ENCODE data around the gene CLDN6. TPM values are rescaled to one million over a fixed set of nuclear protein-coding genes. Genes with fewer than 3 reads are reported as not detected.

CLDN6 gene, protein sequence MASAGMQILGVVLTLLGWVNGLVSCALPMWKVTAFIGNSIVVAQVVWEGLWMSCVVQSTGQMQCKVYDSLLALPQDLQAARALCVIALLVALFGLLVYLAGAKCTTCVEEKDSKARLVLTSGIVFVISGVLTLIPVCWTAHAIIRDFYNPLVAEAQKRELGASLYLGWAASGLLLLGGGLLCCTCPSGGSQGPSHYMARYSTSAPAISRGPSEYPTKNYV
- 0.18 to 0.44 TPM (median 0.29 TPM) in 5 replicates for total RNA-seq (2022; extraction: Qiagen RNA extraction)

DNA sequence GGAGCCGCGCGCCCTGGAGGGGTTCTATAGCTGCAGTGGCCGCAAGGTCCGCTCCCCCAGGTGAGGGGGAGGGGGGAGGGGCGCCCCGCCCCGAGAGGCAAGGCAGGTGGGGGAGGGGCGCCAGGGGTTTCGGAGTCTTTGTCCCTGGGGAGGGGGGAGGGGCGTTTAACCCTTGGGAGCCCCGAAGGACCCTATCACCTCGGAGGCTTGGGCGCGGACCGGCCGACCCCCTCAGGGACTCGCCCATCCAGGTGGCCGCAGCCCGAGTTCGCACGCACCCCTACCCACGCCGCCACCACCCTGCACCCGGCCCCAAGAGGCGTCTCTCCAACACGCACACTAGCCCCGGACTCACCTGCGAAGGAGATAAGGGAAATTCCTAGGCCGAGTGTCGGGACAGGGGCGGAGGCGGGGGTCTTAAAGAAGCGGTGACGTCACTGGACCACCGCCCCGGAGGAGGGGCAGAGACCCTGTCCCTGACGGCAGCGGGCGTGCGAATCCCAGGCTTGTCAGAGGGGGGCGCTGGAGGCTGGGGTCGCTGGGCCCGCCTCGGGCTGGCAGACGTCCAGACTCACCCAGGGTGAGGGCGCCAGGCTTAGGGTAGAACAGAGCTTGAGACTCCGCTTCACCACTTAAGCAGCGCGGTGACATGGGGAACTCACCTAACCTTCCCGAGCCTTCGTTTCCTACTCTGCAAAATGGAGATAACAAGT lies at the start of gene CLDN6:
CLDN6 (minus strand) TSS at position 390 of the 713 bp plus-strand sequence. CDS start 2,162 bp downstream, outside the sequence.

DNA sequence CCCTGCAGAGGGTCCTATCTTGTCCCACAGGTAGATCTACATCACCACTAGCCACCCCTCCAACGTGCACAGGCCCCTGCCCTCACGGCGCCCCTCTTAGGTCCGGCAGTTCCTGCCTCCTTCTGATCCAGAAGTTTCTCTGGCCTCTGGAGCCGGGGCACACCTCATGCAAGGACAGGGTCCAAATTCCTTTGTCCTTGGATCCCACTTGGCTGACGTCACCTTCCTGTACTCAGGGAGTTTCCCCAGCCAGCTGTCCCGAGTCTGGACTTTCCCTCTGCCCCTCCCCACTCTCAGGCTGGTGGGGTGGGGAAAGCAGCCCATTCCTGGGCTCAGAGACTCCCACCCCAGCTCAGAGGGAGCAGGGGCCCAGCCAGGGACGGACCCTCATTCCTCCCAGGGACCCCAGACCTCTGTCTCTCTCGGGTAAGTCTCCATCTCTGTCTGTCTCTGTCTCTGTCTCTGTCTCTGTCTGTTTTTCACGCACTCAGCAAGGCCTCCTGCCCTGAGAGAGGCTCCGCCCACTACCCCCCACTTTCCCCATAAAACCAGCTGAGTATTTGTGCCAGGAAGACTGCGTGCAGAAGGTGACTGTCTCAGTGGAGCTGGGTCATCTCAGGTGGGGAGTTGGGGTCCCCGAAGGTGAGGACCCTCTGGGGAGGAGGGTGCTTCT lies 47.2 kb upstream of the CLDN6 start, which contains the start of gene IL32:
IL32 (plus strand) TSS at position 572 of the 673 bp plus-strand sequence. CDS start 172 bp downstream, outside the sequence.

DNA sequence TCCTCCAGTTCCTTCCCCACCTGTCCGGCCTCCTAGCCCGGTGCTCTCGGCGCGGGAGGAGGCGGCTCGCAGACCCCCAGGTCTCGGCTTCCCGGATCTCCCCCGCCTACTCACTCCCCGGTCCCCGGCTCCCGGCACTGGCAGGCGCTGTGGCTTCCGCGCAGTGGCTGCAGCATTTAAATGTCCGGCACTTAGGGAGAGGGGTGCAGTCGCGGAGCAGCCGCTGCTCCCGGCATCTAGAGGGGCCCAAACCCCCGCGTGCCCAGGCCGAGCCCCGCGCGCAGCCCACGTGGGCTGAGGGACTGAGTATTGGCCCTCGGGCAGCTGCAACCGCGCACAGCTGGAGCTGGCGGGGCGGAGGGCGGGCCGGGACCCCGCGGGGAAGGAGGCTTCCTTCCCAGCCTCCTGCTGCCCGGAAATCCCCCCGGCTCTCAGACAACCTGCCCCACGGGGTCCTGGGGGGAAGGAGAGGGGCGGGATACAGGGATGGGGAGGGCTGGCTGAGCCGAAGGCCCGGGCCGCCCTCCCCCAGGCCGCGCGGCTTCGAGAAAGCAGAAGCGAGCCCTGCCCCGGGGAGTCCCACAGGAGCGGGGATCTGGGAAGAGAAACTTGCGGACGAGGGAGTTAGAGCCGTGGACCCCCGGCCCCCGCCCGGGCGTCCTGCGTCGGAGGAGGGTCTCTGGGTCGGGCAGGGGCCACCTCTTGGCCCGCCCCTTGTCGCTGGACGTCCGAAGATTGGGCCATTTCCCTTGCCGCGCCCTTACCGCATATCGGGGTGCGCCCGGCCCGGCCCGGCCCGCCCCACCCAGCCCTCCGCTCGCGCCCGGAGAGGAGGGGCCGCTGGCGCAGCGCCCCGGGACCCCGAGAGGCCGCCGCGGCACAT lies 28.0 kb upstream of the CLDN6 start, which contains the start of gene MMP25:
MMP25 (plus strand) TSS at position 804 of the 883 bp plus-strand sequence. CDS start 357 bp downstream, outside the sequence.

DNA sequence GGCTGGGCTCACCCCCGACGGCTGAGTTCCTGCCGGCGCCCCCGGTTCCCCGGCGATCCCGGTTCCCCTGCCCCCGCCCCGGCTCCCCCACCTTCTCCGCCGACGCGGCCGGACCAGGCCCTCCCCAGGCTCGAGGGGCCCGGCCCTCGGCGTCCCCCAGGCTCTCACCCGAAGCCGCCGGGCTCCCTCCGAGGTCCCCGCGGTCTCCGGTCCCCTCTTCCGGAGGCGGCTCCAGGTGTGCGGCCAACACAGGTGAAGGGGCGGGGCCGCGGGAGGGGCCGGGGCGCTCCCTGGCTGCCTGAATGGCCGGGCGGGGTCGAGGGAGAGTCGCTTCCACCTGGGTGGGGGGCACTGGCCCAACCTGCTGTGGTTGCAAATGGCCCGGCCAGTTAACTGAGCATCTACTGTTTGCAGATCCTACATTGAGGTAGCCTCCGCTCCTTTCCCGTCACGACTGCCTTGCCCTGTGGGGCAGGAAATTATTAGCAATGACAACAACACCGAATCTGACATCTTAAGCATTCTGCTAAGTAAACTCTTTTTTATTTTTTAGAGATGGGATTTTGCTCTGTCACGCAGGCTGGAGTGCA lies 18.8 kb upstream of the CLDN6 start, which contains the start of gene BICDL2:
BICDL2 (minus strand) TSS at position 219 of the 590 bp plus-strand sequence. CDS start 1,448 bp downstream, outside the sequence.

DNA sequence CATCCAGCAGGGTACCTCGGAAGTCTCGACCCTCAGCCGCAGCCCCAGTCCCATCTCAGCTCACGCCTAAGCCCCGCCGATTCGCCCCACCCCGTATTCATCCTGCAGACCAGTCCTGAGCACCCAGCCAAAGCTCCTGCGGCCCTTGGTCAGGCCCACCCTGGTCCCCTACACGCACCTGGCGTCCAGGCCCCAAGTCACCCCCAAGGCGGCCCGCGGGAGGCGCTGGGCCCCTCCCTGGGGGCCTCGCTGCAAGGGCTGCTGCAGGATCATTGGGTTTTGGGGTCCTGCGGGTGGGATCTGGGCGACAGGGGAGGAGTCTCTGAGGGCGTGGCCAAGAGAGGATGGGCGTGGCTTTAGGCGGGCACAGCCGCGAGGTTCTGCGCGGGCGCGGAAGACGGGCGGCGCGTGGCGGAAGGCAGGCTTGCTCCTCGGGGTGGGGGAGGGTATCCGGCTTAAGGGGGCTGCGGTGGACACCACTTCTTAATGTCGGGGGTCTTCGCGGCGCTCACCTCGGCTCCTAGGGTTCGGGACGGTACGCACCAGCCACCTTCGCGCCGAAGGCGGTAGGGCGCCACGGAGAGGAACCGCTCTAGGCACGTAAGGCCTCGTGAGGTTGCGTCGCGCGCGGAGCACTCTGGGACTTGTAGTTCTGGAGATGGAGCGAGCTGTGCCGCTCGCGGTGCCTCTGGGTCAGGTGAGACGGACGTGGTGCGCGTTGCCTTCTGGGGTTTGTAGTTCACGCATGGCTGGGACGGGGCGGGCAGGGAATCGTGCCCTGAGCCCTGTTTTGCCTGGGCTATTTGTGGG lies 5.9 kb upstream of the CLDN6 start, which contains the start of the genes HCFC1R1 and THOC6:
HCFC1R1 (minus strand) TSS at position 274 of the 810 bp plus-strand sequence; CDS start at position 273, 1 bp downstream.
THOC6 (plus strand) TSS at position 367 of the 810 bp plus-strand sequence; CDS start at position 659, 292 bp downstream.

DNA sequence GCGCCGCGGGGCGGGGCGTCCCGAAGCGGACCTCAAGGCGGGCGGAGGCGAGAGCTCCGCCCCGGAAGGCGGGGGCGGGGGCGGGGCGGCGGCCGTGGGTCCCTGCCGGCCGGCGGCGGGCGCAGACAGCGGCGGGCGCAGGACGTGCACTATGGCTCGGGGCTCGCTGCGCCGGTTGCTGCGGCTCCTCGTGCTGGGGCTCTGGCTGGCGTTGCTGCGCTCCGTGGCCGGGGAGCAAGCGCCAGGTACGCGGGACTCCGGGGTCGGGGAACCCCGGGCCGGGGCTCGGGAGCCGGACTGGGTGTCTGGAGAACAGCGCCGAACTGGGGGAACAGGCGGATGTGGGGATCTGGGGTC lies 2.2 kb upstream of the CLDN6 start, which contains the start of gene TNFRSF12A:
TNFRSF12A (plus strand) TSS at position 122 of the 357 bp plus-strand sequence; CDS start at position 152, 30 bp downstream.

DNA sequence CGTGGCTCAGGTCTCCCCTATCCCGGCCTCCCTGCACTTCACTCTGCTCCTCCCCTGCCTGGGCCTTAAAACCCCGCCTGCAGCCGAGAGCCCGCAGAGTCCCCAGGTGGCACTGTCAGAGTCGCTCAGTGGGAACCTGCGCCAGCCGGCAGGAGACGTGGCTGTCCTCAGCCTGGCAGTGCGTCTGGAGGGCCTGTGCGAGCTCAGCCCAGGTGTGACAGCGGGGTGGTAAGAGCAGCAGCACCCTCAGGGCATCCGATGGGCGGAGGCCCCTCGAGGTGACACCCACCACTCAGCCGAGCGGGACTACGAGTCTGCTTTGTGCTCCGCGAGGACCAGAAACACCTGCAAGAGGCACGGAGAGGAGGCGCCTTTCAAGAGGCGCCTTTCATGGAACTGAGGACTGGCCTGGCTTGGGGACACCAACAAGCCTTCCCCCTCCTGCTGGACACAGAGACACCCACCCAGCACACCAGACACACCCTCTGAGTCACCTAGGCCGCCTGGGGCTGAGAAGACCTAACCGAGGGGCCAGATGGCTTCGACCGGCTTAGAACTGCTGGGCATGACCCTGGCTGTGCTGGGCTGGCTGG lies 5.1 kb downstream of the CLDN6 start, which contains the start of gene CLDN9:
CLDN9 (plus strand) TSS at position 96 of the 593 bp plus-strand sequence; CDS start at position 536, 440 bp downstream.

DNA sequence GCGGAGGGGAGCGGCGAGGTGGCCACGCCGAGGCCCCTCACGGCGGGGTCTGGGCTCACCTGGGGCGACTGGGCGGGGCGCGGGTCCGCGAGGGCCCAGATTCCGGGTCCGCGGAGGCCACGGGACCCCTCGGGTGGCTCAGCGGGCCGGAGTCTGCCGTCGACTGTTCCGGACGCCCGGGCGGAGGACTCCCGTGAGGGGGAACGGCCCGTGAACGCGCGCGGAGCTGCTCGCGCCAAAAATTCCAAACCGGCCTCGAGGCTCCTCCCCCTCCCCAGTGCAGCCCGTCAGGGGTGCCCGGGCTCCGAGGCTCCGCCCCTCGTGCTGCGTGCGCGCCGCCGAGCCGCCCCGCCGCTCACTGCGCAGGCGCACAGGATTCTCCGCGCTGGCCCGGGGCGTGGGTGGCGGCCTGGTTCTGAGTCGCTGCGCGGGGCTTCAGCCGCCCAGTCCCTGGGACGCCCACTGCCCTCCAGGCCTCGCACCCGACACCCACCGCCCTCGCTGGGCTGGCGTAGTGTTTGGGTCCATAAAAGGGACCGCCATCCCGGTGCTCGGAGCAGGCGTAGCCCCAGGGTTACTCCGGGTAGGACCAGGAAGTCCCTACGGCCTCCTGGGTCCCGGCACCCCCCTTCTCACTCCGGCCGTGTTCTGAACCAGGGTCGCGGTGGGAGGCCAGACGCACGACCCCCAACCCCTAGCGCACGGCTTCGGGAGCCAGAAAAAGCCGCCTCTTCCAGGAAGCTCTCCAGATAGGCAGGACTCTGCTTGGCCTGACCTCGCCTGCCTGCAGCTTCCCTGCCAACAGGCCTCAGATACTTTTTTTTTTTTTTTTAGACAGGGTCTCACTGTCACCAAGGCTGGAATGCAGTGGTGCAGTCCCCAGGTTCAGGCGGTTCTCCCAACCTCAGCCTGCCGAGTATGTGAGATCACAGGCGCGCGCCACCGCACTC lies 37.5 kb downstream of the CLDN6 start, which contains the start of gene PKMYT1:
PKMYT1 (minus strand) TSS at position 220 of the 950 bp plus-strand sequence. CDS start 789 bp downstream, outside the sequence.

DNA sequence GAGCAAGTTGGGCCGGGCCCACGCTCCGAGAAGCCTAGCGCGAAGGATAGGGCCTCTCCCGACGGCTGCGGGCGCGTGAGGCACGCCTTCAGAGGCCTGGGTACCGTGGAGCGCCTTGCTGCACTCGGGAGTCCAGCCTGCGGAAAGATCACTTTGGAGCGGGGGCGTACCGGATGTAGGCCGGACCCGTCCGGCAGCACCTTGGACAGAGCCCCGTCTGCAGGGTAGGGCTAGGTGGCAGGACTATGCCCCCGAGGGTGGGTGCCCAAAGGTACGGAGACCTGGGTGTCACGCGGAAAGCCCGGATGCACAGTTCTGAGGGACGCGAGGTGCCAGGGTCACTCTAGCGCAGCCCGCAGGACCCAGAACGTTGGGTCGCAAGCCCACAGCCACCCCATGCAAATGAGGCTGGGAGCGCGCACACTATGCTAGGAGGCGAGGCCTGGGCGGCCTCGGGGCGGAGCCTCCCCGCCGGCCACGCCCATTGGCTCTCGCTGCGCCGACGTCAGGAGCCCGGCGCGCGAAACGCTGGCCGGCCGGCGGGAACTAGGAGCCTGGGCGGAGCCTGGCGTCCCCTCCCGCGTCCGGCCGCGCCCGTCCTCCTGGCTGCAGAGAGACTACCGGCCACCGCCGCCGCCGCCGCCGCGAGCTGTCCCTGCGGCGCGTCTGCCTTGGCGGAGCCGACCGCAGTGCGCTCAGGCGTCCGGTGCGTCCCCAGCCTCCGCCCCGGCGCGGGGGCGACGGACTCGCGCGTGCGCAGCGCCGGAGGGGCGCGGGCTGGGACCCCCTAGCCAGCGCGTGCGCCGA lies 49.0 kb downstream of the CLDN6 start, which contains the start of gene PAQR4:
PAQR4 (plus strand) TSS at position 611 of the 807 bp plus-strand sequence. CDS start 327 bp downstream, outside the sequence.

Other genes with a start within 250 kb of the CLDN6 start
- gene ELOB, start 240.9 kb downstream of the CLDN6 start, total RNA-seq (2022; extraction: Qiagen RNA extraction), result 453 to 554 TPM (median 517 TPM) in 5 replicates
- 0.05 to 0.06 TPM in 2 of 5 replicates, not detected in the others for gene PRSS33, start 230.6 kb downstream of the CLDN6 start, total RNA-seq (2022; extraction: Qiagen RNA extraction)
- gene PRSS41, start 219.7 kb downstream of the CLDN6 start, total RNA-seq (2022; extraction: Qiagen RNA extraction), result not detected in 5 replicates
- 0.11 to 0.28 TPM (median 0.14 TPM) in 5 replicates for gene PRSS21, start 200.9 kb downstream of the CLDN6 start, total RNA-seq (2022; extraction: Qiagen RNA extraction)
- gene ZG16B, start 187.9 kb downstream of the CLDN6 start, total RNA-seq (2022; extraction: Qiagen RNA extraction), result 0.37 to 0.96 TPM (median 0.92 TPM) in 5 replicates
- 0.50 to 0.98 TPM (median 0.78 TPM) in 5 replicates for gene PRSS22, start 160.0 kb downstream of the CLDN6 start, total RNA-seq (2022; extraction: Qiagen RNA extraction)
- 44.5 to 53.1 TPM (median 50.0 TPM) in 5 replicates for gene FLYWCH2, start 135.0 kb downstream of the CLDN6 start, total RNA-seq (2022; extraction: Qiagen RNA extraction)
- gene FLYWCH1, start 106.3 kb downstream of the CLDN6 start, total RNA-seq (2022; extraction: Qiagen RNA extraction), result 17.2 to 24.4 TPM (median 23.8 TPM) in 5 replicates
- 1.4 to 2.0 TPM (median 1.8 TPM) in 5 replicates for gene KREMEN2, start 53.9 kb downstream of the CLDN6 start, total RNA-seq (2022; extraction: Qiagen RNA extraction)
- 34.7 to 46.3 TPM (median 44.9 TPM) in 5 replicates for gene PAQR4, start 48.8 kb downstream of the CLDN6 start, total RNA-seq (2022; extraction: Qiagen RNA extraction)
- 67.8 to 94.9 TPM (median 91.6 TPM) in 5 replicates for gene PKMYT1, start 37.7 kb downstream of the CLDN6 start, total RNA-seq (2022; extraction: Qiagen RNA extraction)
- gene CLDN9, start 5.3 kb downstream of the CLDN6 start, total RNA-seq (2022; extraction: Qiagen RNA extraction), result 0.25 to 0.37 TPM (median 0.31 TPM) in 5 replicates
- 400 to 615 TPM (median 501 TPM) in 5 replicates for gene TNFRSF12A, start 2.2 kb upstream of the CLDN6 start, total RNA-seq (2022; extraction: Qiagen RNA extraction)
- gene HCFC1R1, start 5.8 kb upstream of the CLDN6 start, total RNA-seq (2022; extraction: Qiagen RNA extraction), result 208 to 263 TPM (median 244 TPM) in 5 replicates
- gene THOC6, start 5.9 kb upstream of the CLDN6 start, total RNA-seq (2022; extraction: Qiagen RNA extraction), result 25.1 to 35.5 TPM (median 32.7 TPM) in 5 replicates
- not detected in 5 replicates for gene BICDL2, start 18.8 kb upstream of the CLDN6 start, total RNA-seq (2022; extraction: Qiagen RNA extraction)
- 0.89 to 1.4 TPM (median 1.3 TPM) in 5 replicates for gene MMP25, start 28.4 kb upstream of the CLDN6 start, total RNA-seq (2022; extraction: Qiagen RNA extraction)
- gene IL32, start 47.5 kb upstream of the CLDN6 start, total RNA-seq (2022; extraction: Qiagen RNA extraction), result 23.0 to 37.5 TPM (median 30.1 TPM) in 5 replicates
- 0.03 to 0.05 TPM in 2 of 5 replicates, not detected in the others for gene ZSCAN10, start 81.1 kb upstream of the CLDN6 start, total RNA-seq (2022; extraction: Qiagen RNA extraction)
- 11.6 to 15.6 TPM (median 14.9 TPM) in 5 replicates for gene ZNF205, start 94.4 kb upstream of the CLDN6 start, total RNA-seq (2022; extraction: Qiagen RNA extraction)
- gene ZNF213, start 116.8 kb upstream of the CLDN6 start, total RNA-seq (2022; extraction: Qiagen RNA extraction), result 9.7 to 13.1 TPM (median 12.8 TPM) in 5 replicates
- 0.13 to 0.59 TPM (median 0.21 TPM) in 5 replicates for gene OR1F1, start 170.0 kb upstream of the CLDN6 start, total RNA-seq (2022; extraction: Qiagen RNA extraction)
- 7.1 to 10.0 TPM (median 7.6 TPM) in 5 replicates for gene ZNF200, start 217.0 kb upstream of the CLDN6 start, total RNA-seq (2022; extraction: Qiagen RNA extraction)
- 0.02 to 0.05 TPM (median 0.02 TPM) in 3 of 5 replicates, not detected in the others for gene MEFV, start 238.4 kb upstream of the CLDN6 start, total RNA-seq (2022; extraction: Qiagen RNA extraction)